ENCODE measurements around the gene SORCS2. TPM values are rescaled to one million over a fixed set of nuclear protein-coding genes. Genes with fewer than 3 reads are reported as not detected.
"Not testable (repeated sequence)": the region's sequence is repeated elsewhere in the genome, so short reads cannot be mapped to it uniquely, and the experiment has no call there.

The SORCS2 gene
- total RNA-seq, 5 donors from 2014 or later (not counting 1 experiment from before 2014, with no cell fraction given) = 0.22 TPM; not detected in 4

DNA sequence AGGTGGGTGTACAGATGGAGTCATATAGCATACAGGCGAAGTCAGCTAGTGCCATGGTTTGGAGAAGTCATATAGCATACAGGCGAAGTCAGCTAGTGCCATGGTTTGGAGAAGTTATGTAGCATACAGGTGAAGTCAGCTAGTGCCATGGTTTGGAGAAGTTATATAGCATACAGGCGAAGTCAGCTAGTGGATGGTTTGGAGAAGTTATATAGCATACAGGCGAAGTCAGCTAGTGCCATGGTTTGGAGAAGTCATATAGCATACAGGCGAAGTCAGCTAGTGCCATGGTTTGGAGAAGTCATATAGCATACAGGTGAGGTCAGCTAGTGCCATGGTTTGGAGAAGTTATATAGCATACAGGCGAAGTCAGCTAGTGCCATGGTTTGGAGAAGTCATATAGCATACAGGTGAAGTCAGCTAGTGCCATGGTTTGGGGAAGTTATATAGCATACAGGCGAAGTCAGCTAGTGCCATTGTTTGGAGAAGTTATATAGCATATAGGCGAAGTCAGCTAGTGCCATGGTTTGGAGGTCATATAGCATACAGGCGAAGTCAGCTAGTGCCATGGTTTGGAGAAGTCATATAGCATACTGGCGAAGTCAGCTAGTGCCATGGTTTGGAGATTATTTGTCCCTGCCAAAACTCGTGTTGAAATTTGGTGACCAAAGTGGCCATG is 385.2 kb downstream of the SORCS2 start:
- H3K4me3 ChIP-seq (ENCODE audit: control insufficient read depth in 1 of 2, extremely low read depth in 1 of 2, low read length in 1 of 2); H3K4me1 Mint-ChIP-seq; H3K36me3 ChIP-seq (ENCODE audit: control insufficient read depth in 2 of 2, extremely low read depth in 1 of 2, insufficient read depth in 1 of 2, low read length in 1 of 2); H3K27ac Mint-ChIP-seq; H3K4me1 ChIP-seq (ENCODE audit: control insufficient read depth in 1 of 2, extremely low read depth in 1 of 2, insufficient read depth in 2 of 2, low read length in 2 of 2); H3K36me3 Mint-ChIP-seq; CTCF ChIA-PET; H3K27me3 ChIP-seq (replicated peaks in 1 of 2; ENCODE audit: control insufficient read depth in 2 of 2, extremely low read depth in 1 of 2, insufficient read depth in 2 of 2, low read length in 1 of 2); H3K4me3 Mint-ChIP-seq; H3K9me3 ChIP-seq; H3K27ac ChIP-seq (ENCODE audit: low read length); ATAC-seq (replicated peaks in 1 of 4); DNase-seq; POLR2A ChIA-PET; H3K27me3 Mint-ChIP-seq: not testable (repeated sequence)
- peaks cover 27 to 46% (median 43%) of the 10 kb centered on the region in 3 donors for H3K9me3 Mint-ChIP-seq
- WGBS (ENCODE audit: insufficient coverage) = 91% methylated on average over 9 of the region's 11 CpGs

DNA sequence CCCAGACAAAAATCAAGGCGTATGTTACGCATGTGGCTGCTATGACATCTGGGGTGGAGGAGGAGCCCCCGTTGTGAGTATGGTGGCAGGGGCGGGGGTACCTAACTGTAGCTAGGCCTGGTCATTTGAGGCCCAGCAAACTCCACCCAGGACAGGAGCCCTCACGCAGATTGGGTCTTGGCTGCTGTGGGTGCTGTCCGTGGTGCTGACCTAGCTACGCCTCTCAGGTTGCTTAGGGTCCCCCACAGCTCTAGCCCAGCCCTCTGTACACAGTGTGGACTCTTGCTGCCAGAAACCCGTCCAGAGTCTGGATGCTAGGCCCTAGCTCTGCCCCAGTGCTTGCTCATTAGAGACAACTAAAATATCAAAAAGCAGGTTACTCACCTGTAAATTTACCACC is 389.1 kb downstream of the SORCS2 start:
- ChIA-PET CTCF (no interaction called here), POLR2A (no interaction called here)
- H3K9me3 ChIP-seq = no peaks in the 10 kb centered on the region
- H3K27me3 ChIP-seq (replicated peaks in 1 of 2; ENCODE audit: control insufficient read depth in 2 of 2, extremely low read depth in 1 of 2, insufficient read depth in 2 of 2, low read length in 1 of 2) = no peaks in the 10 kb centered on the region
- no peaks in the 10 kb centered on the region for H3K4me1 ChIP-seq (ENCODE audit: control insufficient read depth in 1 of 2, extremely low read depth in 1 of 2, insufficient read depth in 2 of 2, low read length in 2 of 2)
- DNase-seq = peak in 1 of 35 experiments; percentile 14
- H3K36me3 ChIP-seq (ENCODE audit: control insufficient read depth in 2 of 2, extremely low read depth in 1 of 2, insufficient read depth in 1 of 2, low read length in 1 of 2) = no peaks in the 10 kb centered on the region
- H3K27me3 Mint-ChIP-seq = no peaks in the 10 kb centered on the region
- peaks cover 13 to 36% (median 34%) of the 10 kb centered on the region in 3 donors for H3K9me3 Mint-ChIP-seq
- H3K4me3 ChIP-seq (ENCODE audit: control insufficient read depth in 1 of 2, extremely low read depth in 1 of 2, low read length in 1 of 2) = no peak overlapping the region
- H3K27ac ChIP-seq (ENCODE audit: low read length) = no peak overlapping the region
- WGBS (ENCODE audit: insufficient coverage) = 23% methylated on average over 5 of the region's 8 CpGs
- H3K36me3 Mint-ChIP-seq = peaks cover 4% of the 10 kb centered on the region
- no peaks in the 10 kb centered on the region for H3K4me1 Mint-ChIP-seq
- no peak overlapping the region for H3K27ac Mint-ChIP-seq
- no peak for ATAC-seq (replicated peaks in 1 of 4)
- H3K4me3 Mint-ChIP-seq = no peak overlapping the region

DNA sequence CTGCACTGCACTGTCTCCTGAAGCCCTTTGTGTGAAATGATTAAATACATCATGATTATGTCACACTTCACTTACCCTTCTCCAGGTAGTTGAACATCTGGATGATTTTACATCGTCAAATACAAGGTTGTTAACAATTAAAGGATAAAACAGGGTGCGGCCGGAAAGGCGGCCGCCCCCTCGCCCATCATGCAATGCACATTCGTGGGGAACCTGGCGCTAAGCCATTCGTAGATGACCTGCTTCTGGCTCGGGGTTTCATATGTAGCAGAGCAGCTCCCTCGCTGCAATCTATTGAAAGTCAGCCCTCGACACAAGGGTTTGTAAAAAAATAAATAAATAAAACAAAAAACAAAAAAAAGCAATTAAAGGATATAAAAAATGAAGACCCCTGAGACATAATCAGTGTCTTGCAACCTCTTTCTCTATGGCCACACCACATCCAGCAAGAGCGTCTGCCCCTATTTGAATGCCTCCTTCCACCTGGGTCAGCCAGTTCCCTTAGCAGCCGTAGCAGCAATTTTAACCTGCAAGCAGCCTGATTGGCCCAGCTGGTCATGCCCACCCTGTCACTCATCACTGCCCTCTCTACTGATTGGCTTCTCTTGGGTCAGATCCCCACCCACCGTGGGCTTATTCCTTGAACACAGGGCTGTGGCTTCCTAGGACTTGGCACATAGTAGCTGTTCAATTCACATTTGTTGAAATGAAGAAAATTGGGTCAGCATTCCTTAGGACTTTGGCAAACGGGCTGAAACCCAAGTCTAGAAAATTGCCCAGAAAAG is 390.2 kb downstream of the SORCS2 start:
- H3K27me3 Mint-ChIP-seq = peaks cover 0 to 4% of the 10 kb centered on the region in 2 donors
- no peak for ATAC-seq (replicated peaks in 1 of 4)
- WGBS (ENCODE audit: insufficient coverage) = 97% methylated on average over 11 of the region's 16 CpGs
- CTCF ChIA-PET = no interaction called here
- Histone ChIP-seq H3K36me3 (ENCODE audit: control insufficient read depth in 2 of 2, extremely low read depth in 1 of 2, insufficient read depth in 1 of 2, low read length in 1 of 2) (no peaks in the 10 kb centered on the region), H3K4me1 (ENCODE audit: control insufficient read depth in 1 of 2, extremely low read depth in 1 of 2, insufficient read depth in 2 of 2, low read length in 2 of 2) (no peaks in the 10 kb centered on the region), H3K27ac (ENCODE audit: low read length) (no peak overlapping the region), H3K9me3 (no peaks in the 10 kb centered on the region), H3K4me3 (ENCODE audit: control insufficient read depth in 1 of 2, extremely low read depth in 1 of 2, low read length in 1 of 2) (no peak overlapping the region), H3K27me3 (replicated peaks in 1 of 2; ENCODE audit: control insufficient read depth in 2 of 2, extremely low read depth in 1 of 2, insufficient read depth in 2 of 2, low read length in 1 of 2) (no peaks in the 10 kb centered on the region)
- peaks cover 4% of the 10 kb centered on the region for H3K36me3 Mint-ChIP-seq
- peaks cover 5 to 31% (median 26%) of the 10 kb centered on the region in 3 donors for H3K9me3 Mint-ChIP-seq
- no peak overlapping the region for H3K27ac Mint-ChIP-seq
- POLR2A ChIA-PET = no interaction called here
- H3K4me1 Mint-ChIP-seq = no peaks in the 10 kb centered on the region
- DNase-seq = peak in 1 of 35 experiments; percentile 8
- H3K4me3 Mint-ChIP-seq = no peak overlapping the region

DNA sequence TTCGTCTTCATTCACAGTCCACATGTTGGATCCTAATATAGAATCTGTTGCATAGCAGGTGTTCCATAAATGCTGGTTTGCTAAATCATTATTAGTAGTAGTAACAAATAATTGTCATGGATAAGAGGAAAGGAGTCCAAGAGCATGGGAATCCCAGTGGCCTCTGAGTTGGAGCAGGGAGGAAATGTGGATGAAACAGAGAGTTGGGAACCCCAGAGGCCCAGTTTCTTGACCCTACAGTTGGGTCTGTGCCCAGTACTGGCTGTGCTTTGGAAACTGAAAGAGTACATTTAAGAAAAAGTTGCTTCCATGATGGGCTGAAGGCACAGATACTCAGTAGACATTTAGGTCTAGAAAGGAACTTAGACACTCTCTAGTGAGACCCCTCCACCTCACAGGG is 391.8 kb downstream of the SORCS2 start:
- H3K4me1 ChIP-seq (ENCODE audit: control insufficient read depth in 1 of 2, extremely low read depth in 1 of 2, insufficient read depth in 2 of 2, low read length in 2 of 2) = no peaks in the 10 kb centered on the region

DNA sequence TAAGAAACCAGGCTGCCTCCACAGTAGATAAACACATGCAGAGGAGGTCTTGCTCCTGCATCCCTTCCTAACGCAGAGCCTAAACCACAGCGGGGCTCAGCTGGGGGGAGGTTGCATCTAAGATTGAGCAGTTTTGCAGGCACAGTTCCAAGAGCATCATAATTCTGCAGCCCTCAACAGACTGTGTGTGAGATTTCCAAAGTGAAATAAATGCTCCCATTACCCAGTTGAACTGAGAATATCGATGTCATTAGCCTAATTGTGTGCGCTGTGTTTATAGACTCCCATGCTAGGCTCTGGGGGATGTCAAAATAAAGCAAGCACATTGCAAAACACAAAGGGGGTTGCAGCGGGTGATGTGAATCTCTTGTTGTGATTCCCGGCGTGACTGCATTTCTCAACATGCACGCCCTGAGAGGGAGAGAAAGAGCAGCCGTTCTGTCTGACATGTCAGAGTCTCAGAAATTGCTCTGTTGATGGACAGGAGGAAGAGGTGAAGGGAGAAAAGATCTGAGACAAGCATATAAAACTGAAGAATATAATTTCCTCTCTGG is 392.3 kb downstream of the SORCS2 start:
- Mint-ChIP-seq H3K9me3 (peaks cover 2 to 11% (median 8%) of the 10 kb centered on the region in 3 donors), H3K4me1 (no peaks in the 10 kb centered on the region), H3K27me3 (peaks cover 6 to 15% of the 10 kb centered on the region in 2 donors), H3K36me3 (no peaks in the 10 kb centered on the region), H3K27ac (no peak overlapping the region), H3K4me3 (no peak overlapping the region)
- DNase-seq = no peak
- no peak for ATAC-seq (replicated peaks in 1 of 4)
- Histone ChIP-seq H3K27ac (ENCODE audit: low read length) (no peak overlapping the region), H3K4me3 (ENCODE audit: control insufficient read depth in 1 of 2, extremely low read depth in 1 of 2, low read length in 1 of 2) (no peak overlapping the region), H3K36me3 (ENCODE audit: control insufficient read depth in 2 of 2, extremely low read depth in 1 of 2, insufficient read depth in 1 of 2, low read length in 1 of 2) (no peaks in the 10 kb centered on the region), H3K27me3 (replicated peaks in 1 of 2; ENCODE audit: control insufficient read depth in 2 of 2, extremely low read depth in 1 of 2, insufficient read depth in 2 of 2, low read length in 1 of 2) (peaks cover 0 to 6% of the 10 kb centered on the region in 2 experiments), H3K4me1 (ENCODE audit: control insufficient read depth in 1 of 2, extremely low read depth in 1 of 2, insufficient read depth in 2 of 2, low read length in 2 of 2) (no peaks in the 10 kb centered on the region), H3K9me3 (no peaks in the 10 kb centered on the region)
- CTCF ChIA-PET = no interaction called here
- 75% methylated on average over 5 of the region's 9 CpGs for WGBS (ENCODE audit: insufficient coverage)
- POLR2A ChIA-PET = no interaction called here

More for the DNA sequence above, 391.8 kb downstream of the SORCS2 start:
- ATAC-seq (replicated peaks in 1 of 4) (no peak), DNase-seq (no peak)
- Mint-ChIP-seq H3K4me3 (no peak overlapping the region), H3K27me3 (peaks cover 6 to 14% of the 10 kb centered on the region in 2 donors), H3K9me3 (peaks cover 5 to 16% (median 12%) of the 10 kb centered on the region in 3 donors), H3K4me1 (no peaks in the 10 kb centered on the region), H3K27ac (no peak overlapping the region), H3K36me3 (no peaks in the 10 kb centered on the region)
- POLR2A ChIA-PET = no interaction called here
- Histone ChIP-seq H3K4me3 (ENCODE audit: control insufficient read depth in 1 of 2, extremely low read depth in 1 of 2, low read length in 1 of 2) (no peak overlapping the region), H3K27ac (ENCODE audit: low read length) (no peak overlapping the region), H3K27me3 (replicated peaks in 1 of 2; ENCODE audit: control insufficient read depth in 2 of 2, extremely low read depth in 1 of 2, insufficient read depth in 2 of 2, low read length in 1 of 2) (peaks cover 0 to 4% of the 10 kb centered on the region in 2 experiments), H3K9me3 (no peaks in the 10 kb centered on the region), H3K36me3 (ENCODE audit: control insufficient read depth in 2 of 2, extremely low read depth in 1 of 2, insufficient read depth in 1 of 2, low read length in 1 of 2) (no peaks in the 10 kb centered on the region)
- WGBS (ENCODE audit: insufficient coverage) = 100% methylated on average over 1 of the region's 1 CpG
- CTCF ChIA-PET = no interaction called here

DNA sequence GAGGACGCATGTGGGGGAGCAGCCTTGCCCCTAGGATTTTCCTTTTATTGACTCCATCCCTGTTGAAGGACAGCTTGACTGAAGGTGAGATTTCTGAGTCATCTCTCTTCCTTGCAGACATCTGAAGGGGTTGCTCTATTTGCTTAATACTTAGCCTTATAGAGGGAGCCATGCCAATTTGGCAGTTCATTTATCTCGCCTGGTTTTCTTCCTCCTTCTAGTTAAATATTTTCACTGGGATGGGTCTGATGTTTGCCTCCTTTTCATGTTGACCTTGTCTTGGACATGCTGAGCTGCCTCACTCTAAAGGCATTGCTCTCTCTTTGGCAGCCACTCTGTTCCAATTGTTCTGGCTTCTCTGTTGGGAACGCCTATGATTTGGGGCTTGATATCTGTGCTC is 393.4 kb downstream of the SORCS2 start:
- Mint-ChIP-seq H3K4me3 (no peak overlapping the region), H3K9me3 (peaks cover 0 to 6% (median 4%) of the 10 kb centered on the region in 3 donors), H3K27me3 (peaks cover 6 to 15% of the 10 kb centered on the region in 2 donors), H3K27ac (no peak overlapping the region), H3K4me1 (no peaks in the 10 kb centered on the region), H3K36me3 (no peaks in the 10 kb centered on the region)
- CTCF ChIA-PET = no interaction called here
- WGBS (ENCODE audit: insufficient coverage) = 100% methylated on average over 1 of the region's 3 CpGs
- no peak for ATAC-seq (replicated peaks in 1 of 4)
- no peaks in the 10 kb centered on the region for H3K36me3 ChIP-seq (ENCODE audit: control insufficient read depth in 2 of 2, extremely low read depth in 1 of 2, insufficient read depth in 1 of 2, low read length in 1 of 2)
- H3K4me3 ChIP-seq (ENCODE audit: control insufficient read depth in 1 of 2, extremely low read depth in 1 of 2, low read length in 1 of 2) = no peak overlapping the region
- no peaks in the 10 kb centered on the region for H3K4me1 ChIP-seq (ENCODE audit: control insufficient read depth in 1 of 2, extremely low read depth in 1 of 2, insufficient read depth in 2 of 2, low read length in 2 of 2)
- POLR2A ChIA-PET = no interaction called here
- H3K27ac ChIP-seq (ENCODE audit: low read length) = no peak overlapping the region
- no peak for DNase-seq
- H3K9me3 ChIP-seq = no peaks in the 10 kb centered on the region
- H3K27me3 ChIP-seq (replicated peaks in 1 of 2; ENCODE audit: control insufficient read depth in 2 of 2, extremely low read depth in 1 of 2, insufficient read depth in 2 of 2, low read length in 1 of 2) = peaks cover 0 to 8% of the 10 kb centered on the region in 2 experiments
